NCI-H2029 (cell line): ENCODE data around the gene EXOC6B.

Source experiments
- DNase-seq: peaks from one replicate; lab custom pipeline; 2025; lab: John Stamatoyannopoulos, UW

The EXOC6B gene

DNA sequence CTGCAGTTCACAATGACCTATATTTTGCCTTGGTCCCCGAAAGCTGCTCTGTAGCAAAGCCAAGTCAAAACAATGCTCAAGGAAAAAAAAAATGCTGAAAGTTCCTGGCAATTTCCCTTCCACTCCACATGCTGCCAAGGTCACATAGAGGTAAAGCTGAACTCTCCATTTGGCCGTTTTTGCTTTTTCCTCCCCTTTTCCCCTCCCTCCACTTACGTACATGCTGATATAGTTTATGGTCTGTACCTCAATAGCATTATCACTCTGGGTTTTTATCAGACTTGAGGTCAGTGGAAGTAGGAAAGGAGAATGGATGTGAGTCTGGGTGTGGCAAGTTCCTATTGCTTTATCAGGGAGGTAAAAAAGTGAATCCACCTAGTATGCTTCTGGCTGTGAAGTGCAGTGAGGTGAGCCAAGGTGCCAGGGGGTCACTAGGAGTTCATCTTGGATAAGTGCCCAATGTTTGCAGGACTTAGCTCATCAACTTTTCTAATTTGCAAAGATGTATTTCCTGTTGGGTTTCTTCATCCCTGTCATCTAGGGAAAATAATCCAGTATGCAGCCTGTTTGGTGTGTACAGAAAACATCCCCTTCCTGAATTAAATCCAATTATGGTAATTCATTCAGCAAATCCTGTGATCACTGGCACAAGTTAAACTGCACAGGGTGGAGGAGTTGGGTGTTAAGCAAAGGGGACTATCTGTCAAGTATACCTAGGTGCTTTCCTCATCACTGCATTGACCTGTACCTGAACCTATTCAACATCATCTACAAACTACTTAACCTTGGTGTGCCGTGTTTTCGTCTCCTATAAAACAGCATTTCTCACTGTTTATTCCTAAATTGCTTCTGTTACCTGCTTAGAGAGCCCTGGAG, 553.8 kb downstream of the EXOC6B start:
- peak; percentile 1 for DNase-seq

DNA sequence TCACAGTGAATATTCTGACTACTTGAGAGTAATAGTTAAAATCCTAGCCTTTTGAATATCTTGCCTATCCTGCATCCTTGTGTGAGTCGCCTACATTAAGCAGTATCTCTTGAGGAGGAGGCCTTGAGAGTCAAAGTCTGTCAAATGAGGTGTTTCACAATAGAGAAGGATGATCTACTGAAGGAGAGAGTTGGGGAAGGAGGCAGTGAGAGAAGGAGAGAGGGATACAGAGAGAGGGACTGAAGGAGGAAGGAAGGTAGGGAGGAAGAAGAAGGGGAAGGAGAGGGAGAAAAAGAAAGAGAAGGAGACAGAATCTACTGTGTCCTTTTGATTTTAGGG, 554.6 kb downstream of the EXOC6B start:
- no peak for DNase-seq

DNA sequence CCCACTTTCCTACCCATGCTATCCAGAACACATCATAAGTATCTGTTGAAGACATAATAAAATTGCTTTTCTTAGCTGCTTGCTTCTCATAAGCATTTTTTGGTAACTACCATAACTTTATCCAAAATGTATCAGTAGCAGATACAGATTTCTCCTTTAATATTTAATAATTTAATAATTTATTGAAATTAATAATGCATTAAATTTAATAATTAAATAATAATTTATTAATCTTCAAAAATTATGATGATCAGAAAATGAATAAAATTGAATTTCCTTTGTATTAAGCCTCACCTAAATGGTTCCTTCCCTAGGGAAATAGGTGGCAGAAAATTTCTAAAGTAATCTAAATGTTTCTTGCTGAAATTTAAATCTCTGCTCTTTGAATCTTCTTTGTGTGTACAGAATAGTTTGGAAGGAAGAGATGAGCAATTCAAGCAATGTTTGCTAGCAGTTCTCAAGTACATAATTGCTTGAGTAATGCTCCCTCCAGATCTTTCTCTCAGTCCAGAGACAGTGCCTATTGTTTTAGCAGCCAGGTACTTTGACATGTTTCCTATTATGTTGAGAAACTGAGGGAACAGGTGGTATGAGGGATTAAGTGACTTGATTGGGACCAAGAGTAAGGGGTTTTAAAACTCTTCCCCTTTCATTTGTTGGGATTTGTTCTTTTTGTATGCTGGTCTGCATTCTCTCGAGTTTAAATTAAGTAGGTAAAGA, 555.1 kb downstream of the EXOC6B start:
- DNase-seq: no peak

DNA sequence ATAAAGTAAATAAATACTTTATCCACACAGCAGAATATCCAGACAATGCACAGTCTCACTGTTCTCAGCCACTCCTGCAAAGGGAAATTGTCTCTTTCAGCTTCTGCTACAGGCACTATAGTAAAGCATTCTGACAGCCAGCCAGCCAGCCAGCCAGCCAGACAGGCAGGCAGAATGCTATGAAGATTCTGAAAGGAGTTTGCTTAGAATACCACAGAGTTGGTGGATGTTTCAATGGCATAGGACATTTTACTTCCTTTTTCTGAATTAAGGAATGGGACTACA, 562.1 kb downstream of the EXOC6B start:
- no peak for DNase-seq

DNA sequence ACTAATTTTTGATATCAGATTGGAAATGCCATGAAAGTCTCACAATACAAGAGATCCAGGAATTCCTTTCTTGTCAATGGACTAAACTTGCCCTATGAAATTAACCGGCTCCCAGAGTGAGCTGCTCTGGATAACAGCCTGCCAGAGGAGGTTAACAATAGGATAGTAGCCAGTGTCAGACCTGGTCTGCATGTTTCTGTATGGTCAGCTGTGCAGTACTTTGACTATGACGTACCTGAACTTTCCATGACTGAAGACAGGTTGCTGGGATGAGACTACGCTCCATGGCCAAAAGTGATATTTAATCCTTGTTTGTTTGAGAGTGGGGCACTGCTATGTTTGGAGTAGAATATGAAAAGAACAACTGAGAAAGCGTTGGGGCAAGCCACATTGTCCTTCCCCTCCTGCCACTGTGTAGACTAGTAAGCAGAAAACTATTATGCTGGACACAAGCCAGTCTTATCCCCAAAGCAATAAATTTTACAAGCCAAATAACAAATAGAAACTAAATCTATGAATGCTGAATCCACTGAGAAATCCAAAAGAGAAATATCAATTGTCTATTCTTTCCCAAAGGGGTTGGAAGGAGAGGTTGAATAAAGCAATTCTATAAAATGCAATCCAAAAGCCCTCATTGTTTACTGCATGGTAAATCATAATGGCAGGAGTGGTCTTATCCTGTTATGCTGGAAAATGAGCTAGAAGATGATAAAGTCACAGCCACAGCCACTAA, 562.6 kb downstream of the EXOC6B start:
- no peak for DNase-seq

DNA sequence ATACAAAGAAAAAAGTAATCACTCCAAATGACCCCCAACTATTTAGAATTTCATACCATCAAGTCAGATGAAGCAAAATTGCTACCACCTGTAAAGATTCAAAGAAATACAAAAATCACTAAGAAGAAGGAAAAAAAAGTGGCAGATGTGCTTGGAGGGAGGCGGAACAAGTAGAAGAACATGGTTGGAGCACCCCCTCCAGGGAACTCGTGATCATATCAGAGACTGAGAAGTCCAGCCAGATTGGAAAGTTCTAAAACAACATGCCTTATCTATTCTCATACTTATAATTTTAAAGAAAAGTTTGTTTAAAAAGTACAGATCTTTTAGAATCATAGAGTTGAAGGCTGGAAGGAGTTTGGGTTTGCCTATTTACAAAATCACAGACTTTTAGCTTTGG, 564.8 kb downstream of the EXOC6B start:
- no peak for DNase-seq

DNA sequence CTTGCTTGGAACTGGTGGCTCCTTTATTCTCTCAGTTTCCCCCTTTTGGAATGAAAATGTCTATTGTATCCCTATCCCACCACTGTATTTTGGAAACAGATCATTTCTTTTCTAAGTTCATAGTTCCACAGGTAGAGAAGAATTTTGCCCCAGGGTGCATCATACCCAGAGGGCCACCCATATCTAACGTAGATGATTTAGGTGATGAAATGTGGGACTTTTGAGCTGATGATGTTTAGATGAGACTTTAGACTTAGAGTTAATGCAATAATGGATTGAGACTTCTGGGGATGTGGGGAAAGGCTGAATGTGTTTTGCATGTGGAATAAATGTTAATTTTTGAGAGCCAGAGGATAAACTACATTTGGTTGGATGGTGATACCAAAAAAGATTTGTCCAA, 570.3 kb downstream of the EXOC6B start:
- DNase-seq: no peak

DNA sequence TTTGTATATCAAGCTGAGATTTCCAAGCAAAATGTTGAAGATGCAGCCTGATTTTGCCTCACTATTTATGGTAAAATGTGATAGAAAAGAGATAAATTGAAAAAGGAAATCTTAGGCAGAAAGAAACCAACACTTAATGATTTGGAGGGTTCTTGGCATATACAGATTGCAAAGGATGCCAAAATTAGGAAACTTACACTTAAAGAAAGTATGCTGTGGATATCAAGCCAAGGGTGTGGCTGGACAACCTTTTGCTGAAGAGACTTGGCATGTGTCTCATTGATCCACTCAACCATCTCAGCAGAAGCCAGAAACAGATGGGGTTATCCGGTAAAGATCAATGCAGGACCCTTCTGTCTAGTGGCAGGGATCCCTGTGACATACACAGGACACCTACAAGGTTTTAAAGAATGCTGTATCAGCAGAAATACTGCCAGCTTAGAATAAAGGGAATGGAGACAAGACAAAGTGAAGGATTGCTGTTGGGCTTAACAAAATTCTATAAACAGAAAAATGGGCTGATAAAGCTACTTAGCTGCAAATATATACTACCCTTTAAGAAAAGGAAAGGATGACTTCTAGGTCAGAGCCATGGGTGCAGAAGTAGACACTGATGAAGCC, 570.9 kb downstream of the EXOC6B start:
- DNase-seq: no peak

DNA sequence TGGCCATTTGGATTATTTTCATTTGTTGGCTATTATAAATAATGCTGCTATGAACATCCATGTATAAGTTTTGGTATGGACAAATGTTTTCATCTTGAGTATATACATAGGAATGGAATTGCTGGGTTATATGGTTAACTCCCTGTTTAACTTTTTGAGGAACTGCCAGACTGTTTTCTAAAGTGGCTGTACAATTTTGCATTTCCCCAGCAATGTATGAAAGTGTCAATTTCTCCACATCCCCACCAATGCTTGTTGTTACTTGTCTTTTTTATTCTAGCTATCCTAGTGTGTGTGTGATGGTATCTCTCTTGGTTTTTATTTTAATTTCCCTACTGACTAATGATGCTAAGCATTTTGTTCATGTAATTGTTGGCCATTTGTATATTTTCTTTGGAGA, 587.5 kb downstream of the EXOC6B start:
- DNase-seq: no peak

DNA sequence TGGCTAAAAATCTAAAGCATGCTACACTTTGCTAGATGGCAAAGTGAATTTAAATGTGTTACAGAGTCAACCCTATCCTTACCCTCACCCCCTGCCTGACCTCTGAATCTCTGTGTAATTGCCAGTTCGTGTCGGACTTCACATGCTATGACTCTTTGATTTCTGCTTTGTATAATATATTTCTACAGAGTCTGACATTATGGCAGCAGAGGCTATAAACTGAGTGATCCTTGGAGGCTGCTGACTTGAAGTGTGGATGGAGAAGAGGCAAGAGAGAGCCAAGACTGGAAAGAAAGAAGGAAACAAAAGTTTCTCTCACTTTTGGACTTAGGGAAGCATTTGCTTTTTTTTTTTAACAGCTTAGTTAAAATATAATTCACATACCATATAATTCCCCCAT, 588.3 kb downstream of the EXOC6B start:
- DNase-seq: no peak

DNA sequence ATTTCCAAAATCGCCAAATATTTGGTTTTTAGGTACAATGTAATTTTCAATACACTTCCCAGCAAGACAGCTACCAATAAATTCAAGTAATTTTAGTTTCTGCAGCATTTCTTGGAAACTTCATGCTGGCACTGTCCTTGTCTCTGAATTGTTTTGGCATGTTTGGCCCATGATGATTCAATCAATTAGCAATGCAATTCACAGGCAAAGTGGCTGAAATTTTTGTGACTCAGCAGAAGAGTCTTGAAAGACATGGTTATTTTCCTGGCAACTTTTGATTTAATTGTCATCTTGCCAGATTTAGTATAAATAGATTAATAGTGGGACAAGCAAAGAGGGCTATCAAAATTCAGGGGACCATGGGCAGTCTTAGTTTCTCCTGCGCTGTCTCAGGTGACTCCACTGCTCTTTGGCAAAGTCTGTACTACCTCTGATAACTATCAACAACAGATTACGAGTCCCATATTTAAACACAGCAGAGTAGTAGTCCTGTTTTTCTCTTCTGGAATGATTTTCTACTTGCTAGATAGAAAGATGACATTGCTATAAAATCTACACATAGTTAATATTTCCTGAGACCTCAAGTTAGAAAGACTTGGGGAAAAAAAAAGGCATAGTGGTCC, 589.3 kb downstream of the EXOC6B start:
- DNase-seq: no peak

DNA sequence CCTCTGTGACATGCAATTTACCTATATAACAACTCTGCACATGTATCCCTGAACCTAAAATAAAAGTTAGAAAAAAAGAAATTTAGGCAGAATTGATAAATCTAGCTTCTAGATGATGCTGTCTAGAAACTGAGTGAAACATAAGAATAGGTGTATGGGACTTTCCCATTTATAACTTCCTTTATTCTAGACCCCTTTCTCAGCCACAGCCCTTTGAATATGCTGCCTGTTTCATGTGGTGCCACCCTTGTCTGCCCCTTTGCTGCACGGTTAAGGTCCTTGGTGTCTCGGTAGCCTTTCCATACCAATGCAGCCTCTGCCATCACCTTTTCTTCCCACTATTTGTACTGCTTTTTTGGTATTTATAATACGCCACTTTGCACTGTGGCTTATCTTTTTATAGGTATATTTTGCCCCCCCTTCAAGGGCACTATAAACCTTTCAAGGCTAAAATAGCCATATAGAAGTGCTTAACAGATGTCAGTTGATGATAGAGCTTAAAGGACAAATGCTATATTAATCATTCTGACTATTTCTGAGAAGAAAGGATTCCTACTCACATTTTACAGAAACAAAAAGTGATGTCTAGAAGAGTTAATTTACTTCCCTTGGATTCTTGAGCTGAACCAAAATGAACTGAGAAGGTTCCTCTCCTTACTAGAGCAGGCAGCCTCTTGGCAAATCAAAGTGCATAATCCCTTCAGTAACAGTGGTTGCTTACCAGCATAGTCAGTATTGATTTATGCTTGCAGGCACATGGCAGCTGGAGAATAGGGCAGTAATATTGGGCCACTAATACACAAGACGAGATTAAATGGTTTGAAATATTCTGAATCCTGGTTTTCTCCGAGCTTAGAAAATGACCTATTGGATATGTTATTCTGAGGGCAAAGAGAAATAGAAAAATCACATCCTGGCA, 590.1 kb downstream of the EXOC6B start:
- no peak for DNase-seq

DNA sequence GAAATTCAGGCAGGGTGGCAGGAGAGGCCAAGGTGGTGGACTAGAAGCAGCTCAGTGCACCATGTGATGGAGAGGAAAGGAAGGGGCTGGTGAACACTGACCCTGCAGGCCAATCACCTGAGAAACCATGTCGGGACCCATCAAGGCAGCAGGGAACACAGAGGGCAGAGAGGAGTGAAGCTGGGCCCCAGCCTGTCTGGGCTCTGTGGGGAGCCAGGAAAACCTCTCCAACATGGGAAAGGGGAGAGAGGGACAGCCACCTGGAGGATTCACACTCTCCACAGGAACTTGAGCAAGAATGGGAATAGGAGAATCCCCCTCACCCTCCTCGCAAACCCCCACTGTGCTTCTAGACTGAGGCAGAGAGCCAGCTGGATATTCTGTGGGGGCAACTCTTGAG, 592.6 kb downstream of the EXOC6B start:
- DNase-seq: no peak

DNA sequence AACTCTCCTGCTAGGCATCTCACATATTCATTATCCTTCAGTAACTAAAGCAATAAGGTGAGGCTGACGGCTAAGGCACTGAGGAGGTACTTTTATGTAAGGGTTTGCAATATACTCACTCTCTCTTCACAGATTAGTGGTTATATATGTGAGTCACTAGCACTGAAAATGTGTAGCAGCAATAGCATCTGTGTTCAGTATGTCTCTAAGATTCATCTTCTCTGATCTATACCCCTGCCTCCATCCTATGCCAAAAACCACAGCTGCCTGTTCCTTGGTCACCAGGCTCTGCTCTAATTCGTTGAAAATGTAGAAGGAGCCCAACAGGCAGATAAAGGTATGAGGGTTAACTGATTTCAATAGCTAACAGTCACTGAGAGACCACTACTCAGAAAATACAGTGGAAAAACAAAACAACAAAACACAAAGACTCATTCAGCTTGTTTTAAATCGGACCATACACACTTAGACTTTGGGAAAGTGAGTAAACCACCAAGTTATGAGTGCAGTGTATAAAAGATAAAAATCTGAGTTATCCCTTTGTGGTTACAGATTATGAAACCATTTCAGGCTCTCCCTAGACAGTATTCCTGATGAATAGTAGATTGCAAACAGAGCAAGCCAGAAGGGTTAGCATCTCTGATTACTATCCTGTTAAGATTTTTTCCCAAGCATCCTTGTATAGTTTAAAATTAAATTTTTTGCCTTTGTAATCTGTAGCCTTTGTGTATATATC, 602.8 kb downstream of the EXOC6B start:
- no peak for DNase-seq

DNA sequence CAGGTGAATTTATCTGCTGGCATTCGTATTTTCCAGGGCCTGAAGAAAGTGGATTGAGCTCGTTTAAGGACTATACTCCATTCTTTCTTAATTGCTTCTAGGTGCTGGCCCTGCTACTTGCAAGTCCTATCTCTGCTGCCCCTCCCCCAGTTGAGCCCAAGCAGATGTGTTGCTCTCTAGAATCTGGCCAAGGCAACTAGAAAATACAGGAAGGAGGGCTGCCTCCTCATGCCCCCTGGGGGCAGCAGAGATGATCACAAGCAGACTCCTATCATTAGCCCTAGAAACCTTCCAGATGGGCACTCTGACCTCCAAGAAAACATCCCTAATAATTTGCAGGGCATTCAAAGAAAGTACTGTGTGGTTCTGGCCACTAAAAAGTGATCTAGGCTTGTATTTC, 605.7 kb downstream of the EXOC6B start:
- no peak for DNase-seq

DNA sequence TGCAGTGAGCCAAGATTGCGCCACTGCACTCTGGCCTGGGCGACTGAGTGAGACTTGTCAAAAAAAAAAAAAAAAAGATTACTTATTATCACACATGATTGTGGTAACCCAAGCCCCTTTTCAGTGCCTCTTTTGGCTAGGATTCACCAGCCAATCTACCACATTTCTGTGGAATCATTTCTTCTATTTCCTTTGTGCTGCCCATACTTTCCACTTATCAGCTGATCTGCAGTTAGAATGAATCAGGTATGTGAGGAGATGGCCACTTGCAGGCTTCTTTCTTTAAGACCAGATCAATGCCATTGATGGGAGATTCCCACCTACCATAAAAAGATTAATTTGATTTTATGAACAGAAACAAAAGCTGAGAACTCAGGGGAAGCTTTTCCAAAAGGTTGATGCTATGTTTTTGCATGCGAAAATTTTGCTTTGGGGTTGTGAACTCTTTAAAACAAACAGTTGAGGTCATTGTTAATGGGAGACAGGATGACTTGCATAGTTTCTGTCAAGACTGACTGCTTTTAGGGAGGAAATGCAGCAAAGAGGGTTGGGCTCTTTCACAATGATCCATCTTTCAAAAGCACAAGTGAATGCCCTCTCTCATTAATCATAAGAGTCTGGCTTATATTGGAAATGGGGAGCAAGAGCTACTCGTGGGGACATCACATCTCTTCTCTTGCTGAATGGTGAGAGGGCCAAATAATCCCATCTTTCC, 611.2 kb downstream of the EXOC6B start:
- no peak for DNase-seq

DNA sequence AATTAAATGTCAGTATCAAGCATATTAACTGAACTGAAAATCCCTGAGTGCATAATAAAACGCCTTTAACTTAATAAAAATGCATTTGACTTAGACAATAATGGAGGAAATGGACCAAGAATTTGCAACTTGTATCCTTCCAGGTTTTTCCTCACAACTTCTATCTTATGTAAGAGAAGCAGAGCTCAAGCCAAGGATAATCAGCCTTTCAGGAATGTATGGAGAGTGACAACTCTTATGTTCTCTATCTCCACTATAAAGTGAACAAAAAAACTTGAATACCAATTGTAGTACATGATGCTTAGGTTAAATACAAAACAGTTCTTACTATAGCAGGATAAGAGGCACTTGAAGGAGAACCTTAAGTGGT, 613.4 kb downstream of the EXOC6B start:
- no peak for DNase-seq

DNA sequence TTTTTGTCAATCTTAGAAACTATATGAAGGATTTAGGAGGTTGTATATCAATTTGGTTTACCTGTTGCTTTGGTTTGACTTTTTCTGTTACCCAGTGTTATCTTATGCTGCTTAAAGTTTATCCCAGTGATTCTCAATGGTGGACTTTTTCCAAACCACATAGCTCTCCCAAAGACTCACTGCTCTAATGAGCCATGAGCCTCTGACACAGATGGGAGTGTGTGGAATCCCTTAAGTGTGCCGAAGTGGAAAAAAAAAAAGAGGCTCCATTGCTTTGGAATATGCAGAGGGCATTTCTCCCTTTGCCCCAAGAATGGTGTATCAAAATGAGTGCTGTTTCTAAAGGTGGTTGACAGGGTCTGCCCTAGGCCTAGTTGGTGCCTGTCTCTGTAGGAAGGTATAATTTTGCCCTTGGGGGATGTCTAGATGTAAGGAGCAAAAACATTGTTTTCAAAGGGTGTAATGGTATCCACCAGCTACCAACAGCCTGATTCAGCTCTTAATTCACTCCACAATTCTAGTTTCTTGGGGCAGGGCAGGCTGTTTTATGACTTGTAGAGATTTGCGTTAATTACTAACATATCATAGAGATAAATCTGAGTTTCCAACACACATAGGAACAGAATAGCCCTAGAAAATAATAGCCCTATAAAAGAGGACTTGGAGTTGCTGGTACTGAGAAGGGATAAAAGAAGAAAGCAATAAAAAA, 613.9 kb downstream of the EXOC6B start:
- no peak for DNase-seq

DNA sequence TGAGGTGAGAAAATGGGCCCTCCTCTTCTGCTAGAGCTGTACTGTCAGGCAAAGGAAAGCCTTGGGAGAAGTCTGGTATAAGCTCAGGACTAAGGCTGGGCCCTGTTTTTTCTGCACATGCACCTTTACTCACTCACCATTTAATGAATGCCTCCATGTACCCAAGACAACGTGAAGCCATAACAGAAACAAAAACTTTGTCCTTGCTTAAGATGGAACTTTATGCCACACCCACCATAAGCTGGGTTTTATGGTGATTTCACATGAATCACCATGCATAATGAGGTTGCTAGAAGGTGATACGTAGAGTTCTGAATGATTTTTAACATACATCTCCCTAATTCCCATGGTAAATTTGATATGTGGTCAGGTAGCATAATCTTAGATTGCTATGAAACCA, 614.5 kb downstream of the EXOC6B start:
- no peak for DNase-seq
